SKM-1 (cell line): ENCODE results near the gene ARHGAP23.

Source experiments
- DNase-seq: peaks from one replicate; lab custom pipeline; 2025; ENCODE audit not compliant: unreplicated experiment; lab: John Stamatoyannopoulos, UW

ARHGAP23 gene

GRCh38 chr17:38442548-38442947 is 14.3 kb downstream of the ARHGAP23 start:
- DNase-seq, result no peak

DNA sequence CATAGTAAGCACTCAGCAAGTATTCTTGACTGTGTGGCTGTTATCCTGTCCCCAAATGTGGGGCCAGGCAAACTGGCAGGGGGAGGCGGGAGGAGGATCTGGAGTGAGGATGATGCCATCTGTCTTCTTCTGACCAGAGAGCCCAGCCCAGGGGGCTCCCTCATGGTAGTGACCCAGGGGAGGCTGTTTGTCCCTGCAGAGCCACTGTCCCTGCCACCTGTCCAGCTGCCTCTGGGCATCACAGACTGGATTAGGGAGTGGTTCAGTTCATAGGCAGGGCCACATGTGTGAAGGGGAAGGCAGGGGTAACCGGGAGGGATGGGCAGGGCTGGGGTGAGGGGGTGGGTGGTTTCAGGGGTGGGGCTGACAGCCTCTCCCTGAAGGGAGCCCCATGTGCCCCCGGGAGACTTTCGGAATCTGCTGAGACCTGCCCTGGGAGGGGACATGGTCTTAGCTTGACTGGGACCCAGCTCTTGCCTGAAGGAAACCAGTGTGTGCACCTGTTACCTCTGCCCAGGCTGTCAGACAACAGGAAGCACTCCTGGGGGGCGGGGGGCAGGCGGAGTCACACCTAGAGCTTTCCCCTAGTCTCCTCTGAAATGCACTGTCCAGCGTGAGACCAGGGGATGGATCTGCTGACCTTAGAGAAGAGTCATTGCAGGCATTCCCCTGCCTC is 15.2 kb downstream of the ARHGAP23 start:
- DNase-seq, result no peak

DNA sequence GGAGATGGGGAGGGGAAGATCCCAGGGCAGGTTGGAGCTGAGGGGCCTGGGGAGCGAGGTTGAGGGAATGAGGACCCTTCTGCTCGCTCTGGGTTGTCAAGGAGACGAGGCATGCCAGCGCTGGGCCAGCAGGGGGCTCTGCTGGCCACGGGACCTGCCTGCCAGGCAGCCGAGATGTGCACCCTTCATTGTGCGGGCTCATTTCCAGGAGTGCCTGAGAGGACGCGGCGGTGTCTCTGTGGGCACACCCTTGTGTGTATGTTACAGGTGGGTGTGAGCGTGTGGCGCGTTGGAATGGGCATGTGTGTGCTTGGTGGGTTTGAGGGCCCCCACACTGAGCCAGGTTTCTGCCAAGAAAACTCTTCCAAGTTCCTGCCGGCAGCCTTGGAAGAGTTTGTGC is 15.9 kb downstream of the ARHGAP23 start:
- DNase-seq, result no peak

DNA sequence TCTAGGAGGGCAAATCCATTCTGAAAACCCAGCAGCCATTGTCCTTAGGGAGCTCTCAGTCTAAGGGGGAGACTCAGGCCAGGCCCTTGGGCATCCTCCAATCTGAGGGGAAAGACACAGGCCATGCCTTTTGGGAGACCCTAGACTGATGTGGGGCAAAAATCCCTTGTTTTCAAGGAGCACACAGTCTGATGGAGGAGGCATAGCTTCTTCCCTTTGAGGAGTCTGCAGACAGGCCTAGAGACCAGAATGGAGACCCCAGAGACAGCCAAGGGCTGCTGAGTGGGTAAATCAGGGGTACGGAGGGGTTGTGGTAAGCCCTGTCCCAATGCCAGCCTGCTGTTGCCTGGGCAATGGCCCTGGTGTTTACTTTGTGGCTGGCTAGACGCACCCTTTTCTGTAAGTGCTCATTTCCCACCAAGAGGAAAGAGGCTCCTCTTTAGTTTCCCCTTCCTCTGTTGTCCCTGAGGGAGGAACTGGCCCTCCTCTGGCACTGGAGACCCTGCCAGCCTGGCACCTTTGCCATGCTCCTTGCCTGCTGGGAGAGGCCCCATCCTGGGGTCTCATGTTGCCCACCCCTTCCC is 19.3 kb downstream of the ARHGAP23 start:
- no peak for DNase-seq

- no peak for DNase-seq
Measured at GRCh38 chr17:38448208-38448771, 20.0 kb downstream of the ARHGAP23 start.

DNA sequence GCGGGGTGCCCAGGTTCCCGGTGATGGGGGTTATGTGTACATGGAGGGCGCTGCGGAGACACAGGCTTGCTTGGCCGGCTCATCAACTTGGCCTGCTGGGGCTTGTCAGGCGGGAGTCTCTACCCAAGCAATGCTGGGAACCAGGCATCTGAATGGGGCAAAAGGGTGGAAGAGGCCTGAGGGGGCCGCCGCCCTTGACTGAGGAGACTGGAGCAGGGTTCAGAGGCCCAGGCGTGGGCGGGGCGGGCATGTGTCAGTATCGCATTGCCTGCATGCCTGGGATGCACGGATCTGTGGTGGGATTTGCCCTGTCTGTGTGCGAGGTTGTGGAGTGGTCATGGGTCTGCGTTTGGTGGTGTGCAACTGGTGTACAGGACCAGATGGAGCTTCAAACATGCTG is 21.1 kb downstream of the ARHGAP23 start:
- DNase-seq, result no peak

- DNase-seq, result no peak
Measured at GRCh38 chr17:38450557-38451029, 22.3 kb downstream of the ARHGAP23 start.

DNA sequence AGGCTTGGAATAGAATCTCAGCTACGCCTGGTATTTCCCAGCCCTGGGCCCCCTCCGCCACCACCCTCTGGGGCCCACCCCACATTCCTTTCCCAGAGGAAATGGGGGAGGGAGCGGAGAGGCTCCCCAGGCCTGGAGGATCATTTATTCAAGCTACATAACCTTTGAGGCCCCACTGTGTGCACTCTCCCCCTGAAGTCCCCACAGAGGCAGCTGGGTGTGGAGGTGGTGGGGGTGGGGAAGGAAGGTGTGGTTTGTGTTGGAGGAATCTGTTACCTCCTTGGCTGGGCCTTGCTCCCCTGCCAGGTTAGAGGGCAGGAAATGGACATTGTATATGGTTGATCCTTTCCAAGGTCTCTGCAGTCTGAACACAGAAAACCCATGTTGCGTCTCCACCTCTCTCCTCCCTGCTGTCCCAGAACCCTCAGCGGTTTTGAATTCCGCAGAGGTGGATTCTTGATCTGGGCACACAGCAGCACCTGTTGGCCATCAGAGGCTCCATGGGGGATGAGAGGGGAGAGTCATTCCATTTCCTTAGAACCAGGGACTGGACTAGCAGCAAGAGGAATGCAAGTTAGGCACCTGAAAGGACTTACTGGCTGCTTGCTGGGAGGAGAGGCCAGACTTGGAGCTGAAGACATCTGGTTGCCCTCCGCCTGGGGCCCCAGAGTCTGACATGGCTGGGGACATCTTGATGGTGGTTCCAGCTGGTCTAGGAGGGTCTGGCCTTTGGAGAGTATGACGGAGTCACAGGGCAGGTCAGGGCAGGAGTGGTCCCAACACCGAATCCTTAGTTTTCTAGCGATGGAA is 23.0 kb downstream of the ARHGAP23 start:
- DNase-seq, result no peak

DNA sequence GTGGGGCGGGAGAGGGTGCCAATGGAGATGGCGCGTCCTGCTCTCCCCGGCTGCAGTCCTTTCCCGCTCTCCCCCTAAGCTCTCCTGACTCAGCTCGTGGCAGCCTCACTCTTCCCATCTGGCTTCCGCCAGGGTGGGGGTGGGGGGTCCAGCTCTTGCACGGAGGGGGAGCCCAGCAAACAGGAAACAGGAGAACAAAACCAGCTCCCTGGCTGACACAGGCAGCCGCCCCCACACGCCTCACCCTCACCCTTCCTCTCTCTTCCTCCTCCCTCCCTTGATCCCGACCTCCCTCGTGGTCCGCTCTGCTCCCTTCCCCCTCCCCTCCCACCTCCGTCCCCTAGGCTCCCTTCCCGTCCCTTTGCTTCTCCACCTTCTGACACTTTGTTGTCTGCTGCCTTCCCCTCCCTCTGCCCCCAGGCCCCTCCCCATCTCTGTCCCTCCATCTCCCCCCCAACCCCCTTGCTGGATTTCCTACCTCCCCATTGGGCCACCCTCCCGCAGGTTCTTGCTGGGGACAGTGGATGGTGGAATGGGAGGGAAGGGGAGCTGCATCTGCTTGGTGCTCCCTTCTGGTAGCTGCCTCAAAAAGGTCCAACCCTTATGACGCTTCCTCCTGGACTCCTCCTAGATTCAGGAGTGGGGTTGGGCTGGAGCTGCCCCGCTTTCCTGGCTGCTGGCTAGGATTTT is 23.7 kb downstream of the ARHGAP23 start:
- no peak for DNase-seq

DNA sequence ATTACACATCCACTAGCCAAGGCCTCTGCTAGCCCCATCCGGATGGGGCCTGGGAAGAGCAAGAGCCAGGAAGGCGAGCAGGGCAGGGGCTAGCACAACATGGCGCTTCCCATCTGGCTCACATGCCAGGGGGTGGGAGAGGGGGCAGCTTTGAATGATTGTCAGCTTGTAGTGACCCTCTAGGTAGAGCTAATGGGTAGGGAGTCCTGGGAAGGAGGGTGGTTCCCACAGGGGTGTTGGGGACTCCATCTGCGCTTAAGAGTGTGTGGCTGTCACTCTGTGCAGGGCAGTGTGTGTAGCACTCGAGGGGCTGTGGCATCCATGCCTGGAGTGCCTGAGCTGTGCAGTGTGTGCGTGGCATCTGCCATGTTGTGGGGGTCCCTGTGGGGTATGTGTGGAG is 24.5 kb downstream of the ARHGAP23 start:
- DNase-seq, result no peak

DNA sequence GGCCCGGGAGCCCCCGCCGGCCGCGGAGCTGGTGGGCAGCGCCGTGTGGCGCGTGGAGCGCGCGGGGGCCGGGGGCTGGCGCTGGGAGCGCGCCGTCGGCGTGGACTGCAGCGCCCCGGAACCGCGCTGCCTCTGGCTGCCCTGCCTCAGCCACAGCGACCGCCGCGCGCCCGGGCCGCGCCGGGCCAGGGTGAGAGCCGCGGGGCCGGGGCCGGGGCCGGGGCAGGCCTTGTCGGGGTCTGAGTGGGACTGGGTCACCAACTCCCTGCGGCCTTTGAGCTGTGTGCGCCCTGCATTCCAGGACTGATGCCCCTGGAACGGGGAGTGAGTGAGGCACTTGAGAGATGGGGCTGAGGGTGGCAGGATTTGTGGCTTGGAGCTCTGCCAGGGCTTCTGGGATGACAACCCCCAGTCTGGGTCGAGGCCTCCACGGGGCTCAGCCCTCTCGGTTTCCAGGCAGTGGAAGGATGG is 25.7 kb downstream of the ARHGAP23 start:
- no peak for DNase-seq

- no peak for DNase-seq
Measured at GRCh38 chr17:38454532-38454931, 26.3 kb downstream of the ARHGAP23 start.

DNA sequence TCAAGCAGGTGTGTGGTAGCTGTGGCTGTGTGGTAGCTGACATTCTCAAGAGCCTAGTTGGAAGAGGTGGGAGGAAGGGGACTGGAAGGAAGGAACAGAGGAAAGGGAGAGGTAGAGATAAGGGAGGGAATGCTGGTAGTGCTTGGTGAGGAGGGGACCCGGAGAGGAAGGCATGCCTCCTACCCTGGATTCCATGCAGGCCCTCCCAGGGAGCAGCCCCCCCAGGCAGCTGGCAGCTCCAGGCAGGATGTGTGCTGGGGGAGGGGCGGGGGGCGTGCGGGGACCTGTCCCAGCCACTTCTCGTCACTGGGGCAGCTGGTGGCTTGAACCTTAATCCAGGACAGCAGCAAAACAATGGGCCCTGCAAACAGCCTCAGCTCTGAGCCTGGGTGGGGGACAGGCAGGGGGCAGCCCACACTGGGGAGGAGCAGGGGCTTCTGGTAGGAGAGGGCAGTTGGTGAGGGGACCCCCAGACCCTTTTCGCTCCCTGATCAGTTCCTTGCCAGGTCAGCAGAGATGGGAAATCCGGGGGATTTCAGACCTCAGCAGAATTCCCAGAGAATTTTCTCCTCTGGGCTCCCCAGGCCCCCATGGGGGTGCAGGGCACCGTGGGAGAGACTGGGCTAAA is 27.1 kb downstream of the ARHGAP23 start:
- no peak for DNase-seq

DNA sequence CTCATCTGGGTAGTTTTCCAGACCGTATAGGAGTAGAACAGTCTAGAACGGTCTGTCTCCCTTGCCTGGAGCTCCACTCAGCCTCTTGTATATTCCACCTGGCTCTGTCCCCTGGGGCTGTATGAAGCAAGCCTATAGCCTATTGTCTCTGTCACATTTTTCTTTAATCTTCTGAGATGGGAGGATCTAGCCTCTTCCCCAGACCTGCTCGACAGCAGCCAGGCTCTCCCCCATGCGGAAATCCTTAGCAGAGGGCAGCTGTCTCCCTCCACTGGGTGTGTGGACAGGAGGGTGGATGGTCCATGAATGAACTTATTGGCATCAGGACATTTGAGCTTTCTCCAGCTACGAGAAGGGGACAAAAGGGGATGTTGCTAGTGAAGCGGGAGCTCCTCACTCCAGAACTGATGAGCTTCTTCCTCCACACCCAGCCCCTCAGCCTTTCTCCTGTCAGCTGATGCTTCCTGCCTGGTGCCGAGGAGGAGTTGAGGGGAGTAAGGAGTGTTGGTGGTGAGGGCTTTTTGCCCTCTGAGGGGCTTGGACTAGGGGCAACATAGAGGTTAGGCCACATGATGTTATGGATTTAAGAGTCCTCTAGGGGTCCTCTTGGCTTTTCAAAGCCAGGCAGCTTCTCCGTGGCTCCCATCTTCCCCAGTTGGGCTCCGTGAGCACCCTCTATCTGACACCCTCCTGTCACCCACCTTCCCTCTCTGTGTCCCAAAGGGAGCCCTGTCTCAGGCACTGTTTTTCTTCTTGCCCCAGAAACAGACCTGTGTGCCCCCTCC is 28.0 kb downstream of the ARHGAP23 start:
- no peak for DNase-seq

DNA sequence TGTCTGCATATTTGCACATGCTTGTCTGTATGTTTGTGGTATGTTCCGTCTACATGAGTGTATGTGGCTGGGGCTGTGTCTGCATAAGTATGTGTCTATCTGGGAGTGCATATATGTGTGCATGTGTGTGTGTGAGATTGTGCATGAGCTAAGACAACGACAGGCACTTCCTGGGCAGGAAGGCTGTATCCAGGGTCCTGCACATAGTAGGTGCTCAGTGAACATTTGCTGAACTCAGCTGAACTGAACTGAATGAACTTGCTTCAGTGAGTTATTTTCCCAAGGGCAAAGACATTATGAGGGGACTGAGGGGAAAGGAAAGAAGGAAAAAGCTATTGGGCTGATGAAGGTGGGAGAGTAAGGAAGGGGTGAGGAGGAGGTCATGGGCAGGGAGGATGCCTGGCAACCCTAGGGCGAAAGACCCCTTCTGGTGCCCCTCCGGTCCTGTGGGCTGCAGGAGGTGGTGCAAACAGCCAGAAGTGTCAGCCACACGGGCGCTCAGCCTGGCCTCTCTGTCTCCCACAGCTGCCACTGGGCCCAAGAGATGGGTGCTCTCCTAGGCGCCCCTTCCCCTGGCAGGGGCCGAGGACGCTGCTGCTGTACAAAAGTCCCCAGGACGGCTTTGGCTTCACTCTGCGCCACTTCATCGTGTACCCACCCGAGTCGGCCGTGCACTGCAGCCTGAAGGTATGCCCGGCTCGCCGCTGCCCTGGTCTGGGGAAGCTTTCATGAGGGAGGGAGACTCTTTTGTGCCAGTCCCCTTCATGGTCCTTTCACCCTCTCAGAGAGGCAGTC is 29.5 kb downstream of the ARHGAP23 start:
- no peak for DNase-seq

- DNase-seq, result no peak
Measured at GRCh38 chr17:38458521-38458920, 30.3 kb downstream of the ARHGAP23 start.

- no peak for DNase-seq
Measured at GRCh38 chr17:38459567-38459966, 31.3 kb downstream of the ARHGAP23 start.

DNA sequence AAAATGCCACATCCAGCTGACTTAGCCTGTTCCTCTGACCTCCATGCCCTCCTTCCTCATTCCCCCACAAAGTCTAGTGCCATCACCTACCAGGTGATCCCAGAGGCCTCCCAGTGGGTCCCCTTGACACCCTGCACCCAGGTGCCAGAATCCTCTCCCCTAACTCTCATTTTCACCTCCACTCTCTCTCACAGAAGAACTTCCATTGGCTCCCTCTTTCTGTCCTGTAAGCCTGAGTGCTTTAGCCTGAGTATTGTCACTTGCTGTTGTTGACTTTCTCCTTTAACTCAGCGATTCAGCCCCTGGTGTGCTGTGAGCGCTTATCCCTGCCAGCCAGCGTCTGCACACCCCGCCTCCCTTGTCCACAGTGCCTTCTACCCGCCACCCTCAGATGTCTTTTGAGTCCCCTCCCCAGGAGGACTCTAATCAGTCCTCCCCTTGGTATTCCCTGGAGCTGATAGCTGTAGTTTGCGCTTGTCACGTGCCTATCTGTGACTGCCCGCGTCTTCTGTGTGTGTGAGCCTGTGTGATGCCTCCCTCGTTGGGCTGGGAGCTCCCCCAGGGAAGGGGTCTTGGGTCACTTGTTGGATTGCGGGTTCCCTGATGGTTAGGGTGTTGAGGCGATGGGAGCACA is 31.9 kb downstream of the ARHGAP23 start:
- DNase-seq, result no peak
